ENCODE measurements around the gene SAP130. TPM values are rescaled to one million over a fixed set of nuclear protein-coding genes. Genes with fewer than 3 reads are reported as not detected.
"Not testable (repeated sequence)": the region's sequence is repeated elsewhere in the genome, so short reads cannot be mapped to it uniquely, and the experiment has no call there.

SAP130 gene
- total RNA-seq, 2 experiments from 2014 or later, result 28.2 to 35.8 TPM

- CTCF ChIA-PET, result no interaction called here
- intact Hi-C loops (cut with DNase I, micrococcal nuclease), result no loop called here
- no peak overlapping the region for H3K27ac Mint-ChIP-seq
- no peaks in the 10 kb centered on the region for H3K36me3 Mint-ChIP-seq (ENCODE audit: low read depth)
- H3K4me3 Mint-ChIP-seq, result no peak overlapping the region
- H3K27me3 Mint-ChIP-seq, result peaks cover 6% of the 10 kb centered on the region
- peaks cover 2% of the 10 kb centered on the region for H3K9me3 Mint-ChIP-seq (ENCODE audit: low read depth)
- no peaks in the 10 kb centered on the region for H3K4me1 Mint-ChIP-seq
- DNase-seq (no peak), ATAC-seq (no peak)
- POLR2A ChIA-PET, result no interaction called here
Observed at GRCh38 chr2:127910415-127910814, 117.4 kb downstream of the SAP130 start.

DNA sequence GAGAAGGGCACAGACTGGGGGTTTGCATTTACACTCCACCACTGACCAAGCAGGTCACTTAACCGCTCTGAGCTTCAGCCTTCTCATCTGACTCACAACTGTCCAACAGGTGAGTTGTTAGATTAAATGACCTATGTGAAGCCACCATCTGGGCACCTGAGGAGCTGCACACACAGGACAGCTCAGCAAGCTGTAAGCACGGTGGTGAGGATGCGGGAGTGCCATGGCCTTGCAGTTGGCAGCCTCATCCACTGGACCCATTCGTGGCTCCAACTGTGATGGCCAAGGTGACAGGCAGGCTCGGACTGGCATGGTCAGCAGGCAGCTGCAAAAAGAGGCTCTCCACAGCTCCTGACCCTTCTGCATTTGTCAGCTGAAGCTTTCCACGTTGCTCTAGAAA lies 118.8 kb downstream of the SAP130 start:
- DNase-seq (no peak), ATAC-seq (no peak)
- Mint-ChIP-seq H3K27me3 (peaks cover 8% of the 10 kb centered on the region), H3K9me3 (ENCODE audit: low read depth) (peaks cover 2% of the 10 kb centered on the region), H3K36me3 (ENCODE audit: low read depth) (no peaks in the 10 kb centered on the region), H3K4me1 (no peaks in the 10 kb centered on the region), H3K4me3 (no peak overlapping the region), H3K27ac (no peak overlapping the region)
- ChIA-PET CTCF (interaction anchor here (0.6 to 1.2 kb wide), 4 partner anchors 15 to 258 kb away, joined by 3 to 4 read pairs (median 3); no protein-coding TSS in a partner anchor), POLR2A (no interaction called here)
- intact Hi-C loops (cut with DNase I, micrococcal nuclease), result no loop called here

DNA sequence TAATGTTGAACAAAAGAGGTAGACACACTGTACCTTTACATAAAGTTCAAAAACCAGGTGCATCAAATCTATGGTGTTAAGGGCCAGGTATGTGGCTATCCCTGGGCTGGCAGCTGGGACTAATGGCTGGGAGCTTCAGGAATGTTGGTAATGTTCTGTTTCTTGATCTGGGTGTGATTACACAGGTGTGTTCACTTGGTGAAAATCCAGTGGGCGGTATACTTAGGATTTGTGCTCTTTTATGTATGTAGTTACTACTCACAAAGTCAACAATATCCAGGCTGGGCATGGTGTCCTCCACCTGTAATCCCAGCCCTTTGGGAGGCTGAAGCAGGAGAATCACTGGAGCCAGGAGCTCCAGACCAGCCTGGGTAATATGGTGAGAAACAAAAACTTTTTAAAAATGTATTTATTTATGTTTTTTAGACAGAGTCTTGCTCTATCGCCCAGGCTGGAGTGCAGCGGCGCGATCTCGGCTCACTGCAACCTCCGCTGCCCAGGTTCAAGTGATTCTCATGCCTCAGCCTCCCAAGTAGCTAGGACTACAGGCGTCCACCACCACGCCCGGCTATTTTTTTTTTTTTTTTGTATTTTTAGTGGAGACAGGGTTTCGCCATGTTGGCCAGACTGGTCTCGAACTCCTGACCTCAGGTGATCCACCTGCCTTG lies 120.0 kb downstream of the SAP130 start:
- H3K9me3 Mint-ChIP-seq (ENCODE audit: low read depth); H3K4me1 Mint-ChIP-seq; H3K36me3 Mint-ChIP-seq (ENCODE audit: low read depth); intact Hi-C loops (cut with DNase I, micrococcal nuclease); POLR2A ChIA-PET; DNase-seq; H3K27ac Mint-ChIP-seq; H3K27me3 Mint-ChIP-seq; ATAC-seq; H3K4me3 Mint-ChIP-seq: not testable (repeated sequence)
- CTCF ChIA-PET, result interaction anchor here (0.6 to 1.2 kb wide), 2 partner anchors 9 to 13 kb away, joined by 3 read pairs; no protein-coding TSS in a partner anchor

GRCh38 chr2:127906206-127906926 lies 121.5 kb downstream of the SAP130 start:
- intact Hi-C loops (cut with DNase I, micrococcal nuclease), result no loop called here
- ChIA-PET POLR2A (no interaction called here), CTCF (interaction anchor here (0.6 kb wide), 2 partner anchors 53 to 280 kb away, joined by 3 to 4 read pairs; no protein-coding TSS in a partner anchor)
- no peak for ATAC-seq
- no peak for DNase-seq
- no peak overlapping the region for H3K4me3 Mint-ChIP-seq
- no peaks in the 10 kb centered on the region for H3K36me3 Mint-ChIP-seq (ENCODE audit: low read depth)
- H3K4me1 Mint-ChIP-seq, result no peaks in the 10 kb centered on the region
- H3K9me3 Mint-ChIP-seq (ENCODE audit: low read depth), result peaks cover 2% of the 10 kb centered on the region
- peaks cover 8% of the 10 kb centered on the region for H3K27me3 Mint-ChIP-seq
- H3K27ac Mint-ChIP-seq, result no peak overlapping the region

- intact Hi-C loops (cut with DNase I, micrococcal nuclease), result no loop called here
- no peak for DNase-seq
- no peaks in the 10 kb centered on the region for H3K4me1 Mint-ChIP-seq
- H3K27me3 Mint-ChIP-seq, result peaks cover 5% of the 10 kb centered on the region
- no peak for ATAC-seq
- H3K9me3 Mint-ChIP-seq (ENCODE audit: low read depth), result no peaks in the 10 kb centered on the region
- ChIA-PET CTCF (interaction anchor here (0.6 kb wide), 1 partner anchor 10 kb away, joined by 5 read pairs; no protein-coding TSS in a partner anchor), POLR2A (no interaction called here)
- no peak overlapping the region for H3K4me3 Mint-ChIP-seq
- no peak overlapping the region for H3K27ac Mint-ChIP-seq
- H3K36me3 Mint-ChIP-seq (ENCODE audit: low read depth), result no peaks in the 10 kb centered on the region
Observed at GRCh38 chr2:127901339-127902056, 126.4 kb downstream of the SAP130 start.

DNA sequence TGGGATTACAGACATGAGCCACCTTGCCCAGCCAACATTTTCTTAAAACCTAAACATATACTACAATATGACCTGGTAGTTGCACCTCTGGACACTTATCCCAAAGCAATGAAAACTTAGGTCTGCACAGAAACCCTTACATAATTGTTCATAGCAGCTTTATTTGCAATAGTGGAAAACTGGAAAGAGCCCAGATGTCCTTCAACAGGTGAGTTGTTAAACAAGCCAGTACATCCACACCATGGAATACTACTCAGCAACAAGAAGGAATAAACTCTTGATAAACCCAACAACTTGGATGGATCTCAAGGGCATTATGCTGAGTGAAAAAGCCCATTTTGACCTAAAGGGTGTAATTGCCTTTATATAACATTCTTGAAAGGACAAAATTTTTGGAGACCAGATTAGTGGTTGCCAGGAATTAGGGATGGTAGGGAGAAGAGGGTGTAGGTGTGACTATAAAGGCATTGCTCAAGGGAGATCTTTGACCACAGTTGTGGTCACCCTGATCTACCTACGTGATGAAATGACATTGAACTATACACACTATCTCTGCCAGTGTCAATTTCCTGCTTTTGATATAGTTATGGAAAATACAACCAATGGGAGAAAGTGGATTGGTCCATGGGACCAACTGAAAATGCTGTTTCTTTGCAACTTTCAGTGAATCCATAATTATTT lies 130.2 kb downstream of the SAP130 start:
- ChIA-PET CTCF (interaction anchor here (0.6 kb wide), 1 partner anchor 33 kb away, joined by 4 read pairs; no protein-coding TSS in a partner anchor), POLR2A (no interaction called here)
- ATAC-seq (no peak), DNase-seq (no peak)
- no peaks in the 10 kb centered on the region for H3K9me3 Mint-ChIP-seq (ENCODE audit: low read depth)
- no peak overlapping the region for H3K27ac Mint-ChIP-seq
- H3K4me3 Mint-ChIP-seq, result no peak overlapping the region
- intact Hi-C loops (cut with DNase I, micrococcal nuclease), result no loop called here
- H3K4me1 Mint-ChIP-seq, result no peaks in the 10 kb centered on the region
- H3K36me3 Mint-ChIP-seq (ENCODE audit: low read depth), result no peaks in the 10 kb centered on the region
- no peaks in the 10 kb centered on the region for H3K27me3 Mint-ChIP-seq

- Mint-ChIP-seq H3K27ac (no peak overlapping the region), H3K27me3 (no peaks in the 10 kb centered on the region), H3K4me1 (no peaks in the 10 kb centered on the region), H3K4me3 (no peak overlapping the region), H3K9me3 (ENCODE audit: low read depth) (no peaks in the 10 kb centered on the region), H3K36me3 (ENCODE audit: low read depth) (no peaks in the 10 kb centered on the region)
- ChIA-PET POLR2A (no interaction called here), CTCF (no interaction called here)
- DNase-seq, result no peak
- no peak for ATAC-seq
- intact Hi-C loops (cut with DNase I, micrococcal nuclease), result no loop called here
Observed at GRCh38 chr2:127893494-127893893, 134.4 kb downstream of the SAP130 start.

DNA sequence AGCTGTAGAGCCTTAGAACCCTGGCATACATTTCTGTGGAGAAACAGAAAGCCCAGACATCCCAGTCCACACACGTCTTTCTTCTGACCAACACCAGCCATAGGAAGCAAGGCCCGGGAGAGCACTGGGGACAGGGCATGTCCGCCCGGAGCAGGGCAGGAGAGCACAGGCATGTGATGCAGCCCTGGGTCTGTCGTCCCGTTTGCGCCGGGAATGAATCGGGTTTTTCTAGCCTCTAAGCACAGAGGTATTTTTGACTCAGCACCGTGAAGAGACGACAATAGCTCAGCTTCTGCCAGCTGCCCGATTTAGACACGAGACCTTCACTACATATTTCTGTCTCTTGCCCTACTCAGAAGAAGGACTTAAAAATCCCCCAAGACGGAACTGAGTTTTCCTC lies 134.8 kb downstream of the SAP130 start:
- Mint-ChIP-seq H3K9me3 (ENCODE audit: low read depth) (no peaks in the 10 kb centered on the region), H3K4me1 (peaks cover under 1% of the 10 kb centered on the region), H3K4me3 (no peak overlapping the region), H3K27me3 (no peaks in the 10 kb centered on the region), H3K36me3 (ENCODE audit: low read depth) (no peaks in the 10 kb centered on the region), H3K27ac (no peak overlapping the region)
- ChIA-PET CTCF (no interaction called here), POLR2A (no interaction called here)
- intact Hi-C loops (cut with DNase I, micrococcal nuclease), result no loop called here
- ATAC-seq, result no peak
- DNase-seq, result no peak

DNA sequence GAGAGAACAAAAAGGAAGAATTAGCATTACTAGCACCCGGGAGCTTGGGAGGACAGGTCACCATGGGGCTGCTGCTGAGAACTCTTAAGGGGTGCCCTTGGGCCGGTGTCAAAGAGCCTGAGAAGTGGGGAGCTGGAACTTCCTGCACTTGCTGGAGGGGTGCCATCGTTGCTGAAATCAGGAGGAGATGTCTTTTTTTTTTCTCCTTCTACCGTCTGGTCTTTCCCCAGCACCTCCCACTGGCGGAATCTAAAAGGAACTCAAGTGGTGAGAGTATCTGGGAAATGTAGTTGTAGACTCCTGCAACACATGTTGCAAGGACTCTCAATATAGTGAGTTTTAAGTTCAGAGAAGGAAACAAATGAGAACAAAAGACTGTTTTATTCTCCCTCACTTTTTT lies 136.0 kb downstream of the SAP130 start:
- no peak for ATAC-seq
- H3K4me1 Mint-ChIP-seq, result peaks cover 11% of the 10 kb centered on the region
- H3K27me3 Mint-ChIP-seq, result no peaks in the 10 kb centered on the region
- no peak overlapping the region for H3K27ac Mint-ChIP-seq
- intact Hi-C loops (cut with DNase I, micrococcal nuclease), result no loop called here
- H3K4me3 Mint-ChIP-seq, result no peak overlapping the region
- CTCF ChIA-PET, result interaction anchor here (0.6 to 1.6 kb wide), 3 partner anchors 9 to 120 kb away, joined by 3 to 5 read pairs (median 3); no protein-coding TSS in a partner anchor
- POLR2A ChIA-PET, result no interaction called here
- no peak for DNase-seq
- H3K36me3 Mint-ChIP-seq (ENCODE audit: low read depth), result no peaks in the 10 kb centered on the region
- H3K9me3 Mint-ChIP-seq (ENCODE audit: low read depth), result no peaks in the 10 kb centered on the region
